ES-I3 (cell line): ENCODE results near the gene DDX54.
"Not testable (repeated sequence)": the region's sequence is repeated elsewhere in the genome, so short reads cannot be mapped to it uniquely, and the experiment has no call there.

Experiments
- H3K36me3 ChIP-seq: 2 replicates; pipeline ENCODE4 v1.6.1; 2013; ENCODE audit warnings: mild to moderate bottlenecking, low read length, control low read depth, moderate library complexity; ENCODE audit not compliant: insufficient read depth
- H3K4me1 ChIP-seq: 2 replicates; pipeline ENCODE4 v1.6.1; 2013; ENCODE audit warnings: mild to moderate bottlenecking, control low read depth, low read length; ENCODE audit not compliant: insufficient read depth
- H3K9ac ChIP-seq: 2 replicates; pipeline ENCODE4 v1.6.1; 2013; ENCODE audit warnings: low read depth, mild to moderate bottlenecking, low read length, moderate library complexity
- H3K9me3 ChIP-seq: 2 replicates; pipeline ENCODE4 v1.6.1; 2013; ENCODE audit warnings: mild to moderate bottlenecking, low read length, moderate library complexity; ENCODE audit not compliant: control insufficient read depth, insufficient read depth

Gene DDX54

GRCh38 chr12:113127791-113128199, 57.5 kb downstream of the DDX54 start:
- Histone ChIP-seq H3K36me3 (no peaks in the 10 kb centered on the region), H3K9me3 (no peaks in the 10 kb centered on the region), H3K4me1 (no peaks in the 10 kb centered on the region), H3K9ac (no peak overlapping the region)

DNA sequence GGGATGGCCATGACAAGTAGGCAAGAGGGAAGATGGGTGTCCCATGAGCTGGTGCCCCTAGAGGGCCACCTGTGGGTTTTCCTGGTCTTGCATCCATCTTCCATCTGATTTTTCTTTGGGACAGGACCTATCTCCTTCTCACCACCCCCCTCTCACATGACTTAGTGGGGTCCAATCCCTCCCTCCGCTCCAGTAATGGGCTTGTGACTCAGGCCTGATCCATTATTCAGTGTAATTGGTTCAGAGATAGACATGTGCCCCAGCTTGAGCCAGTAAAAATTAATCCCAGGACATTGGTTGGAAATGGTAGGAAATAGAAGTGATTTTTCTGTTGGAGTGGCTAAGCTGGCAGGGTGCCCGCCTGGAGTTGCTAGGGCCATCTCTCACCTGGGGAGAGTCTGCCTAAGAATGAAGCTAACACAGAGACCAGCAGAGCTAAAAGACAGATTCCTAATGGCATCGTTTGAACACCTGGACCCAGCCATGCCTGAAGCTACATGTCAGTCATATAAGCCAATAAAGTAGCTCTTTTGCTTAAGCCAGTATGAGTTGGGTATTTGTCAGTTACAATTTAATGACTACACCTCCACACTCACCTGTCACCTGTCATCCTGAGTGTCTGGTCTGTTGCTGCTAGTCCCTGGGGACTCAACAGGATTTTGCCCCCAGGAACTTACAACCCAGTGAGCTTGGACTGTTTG, 64.5 kb downstream of the DDX54 start:
- Histone ChIP-seq H3K9ac (no peak overlapping the region), H3K9me3 (no peaks in the 10 kb centered on the region), H3K4me1 (no peaks in the 10 kb centered on the region), H3K36me3 (no peaks in the 10 kb centered on the region)

DNA sequence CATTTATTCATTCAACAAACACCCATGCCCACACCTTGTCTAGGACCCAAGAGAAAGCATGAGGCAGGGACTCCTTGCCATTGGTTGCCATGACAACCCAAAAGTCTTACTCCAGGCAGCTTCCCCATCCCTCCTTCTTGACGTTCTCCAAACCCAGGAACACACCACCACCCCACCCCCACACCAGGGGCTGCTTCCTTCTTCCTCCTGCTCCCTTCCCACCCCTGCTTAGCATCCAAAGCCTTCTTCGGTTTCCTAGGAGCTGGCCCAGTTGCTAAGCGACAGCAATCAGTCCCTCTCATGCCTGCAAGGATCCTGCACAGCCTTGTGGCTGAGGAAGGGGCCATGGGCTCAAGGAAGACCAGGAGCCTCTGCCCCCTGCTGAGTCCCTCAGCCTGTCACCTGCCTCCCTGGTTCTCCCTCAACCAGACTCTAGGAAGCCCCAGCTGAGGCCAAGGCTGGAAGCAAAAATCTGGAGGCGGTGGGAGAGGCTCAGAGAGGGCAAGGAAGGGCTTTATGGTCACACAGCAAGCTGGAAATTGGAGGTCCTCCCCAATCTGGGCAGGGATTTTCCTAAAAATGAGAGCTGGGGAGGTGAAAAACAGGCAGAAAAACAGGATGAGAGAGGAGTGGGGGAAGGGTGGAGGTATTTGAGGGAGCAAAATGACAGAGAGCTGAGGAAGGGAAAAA, 65.2 kb downstream of the DDX54 start:
- no peaks in the 10 kb centered on the region for H3K4me1 ChIP-seq
- no peak overlapping the region for H3K9ac ChIP-seq
- H3K36me3 ChIP-seq = peaks cover 3% of the 10 kb centered on the region; the same call in 1 of the 2 replicates
- H3K9me3 ChIP-seq = no peaks in the 10 kb centered on the region

GRCh38 chr12:113118142-113118541, 67.1 kb downstream of the DDX54 start:
- H3K9ac ChIP-seq = no peak overlapping the region
- H3K36me3 ChIP-seq = peaks cover 4% of the 10 kb centered on the region; the same call in 1 of the 2 replicates
- H3K9me3 ChIP-seq = no peaks in the 10 kb centered on the region
- no peaks in the 10 kb centered on the region for H3K4me1 ChIP-seq

GRCh38 chr12:113117684-113118083, 67.6 kb downstream of the DDX54 start:
- not testable (repeated sequence) for H3K4me1 ChIP-seq, H3K36me3 ChIP-seq, H3K9me3 ChIP-seq

GRCh38 chr12:113116875-113117274, 68.4 kb downstream of the DDX54 start:
- no peaks in the 10 kb centered on the region for H3K9me3 ChIP-seq
- H3K36me3 ChIP-seq = peaks cover 4% of the 10 kb centered on the region; the same call in 1 of the 2 replicates
- H3K9ac ChIP-seq = no peak overlapping the region
- H3K4me1 ChIP-seq = peaks cover 5% of the 10 kb centered on the region; the same call in 1 of the 2 replicates

More at GRCh38 chr12:113117684-113118083, 67.6 kb downstream of the DDX54 start:
- not testable (repeated sequence) for H3K9ac ChIP-seq

- no peak overlapping the region for H3K9ac ChIP-seq
- peaks cover 7% of the 10 kb centered on the region; the same call in 1 of the 2 replicates for H3K4me1 ChIP-seq
- H3K36me3 ChIP-seq = peaks cover 4% of the 10 kb centered on the region; the same call in 1 of the 2 replicates
- no peaks in the 10 kb centered on the region for H3K9me3 ChIP-seq
These were observed 69.7 kb downstream of the DDX54 start for GRCh38 chr12:113115455-113116126.

DNA sequence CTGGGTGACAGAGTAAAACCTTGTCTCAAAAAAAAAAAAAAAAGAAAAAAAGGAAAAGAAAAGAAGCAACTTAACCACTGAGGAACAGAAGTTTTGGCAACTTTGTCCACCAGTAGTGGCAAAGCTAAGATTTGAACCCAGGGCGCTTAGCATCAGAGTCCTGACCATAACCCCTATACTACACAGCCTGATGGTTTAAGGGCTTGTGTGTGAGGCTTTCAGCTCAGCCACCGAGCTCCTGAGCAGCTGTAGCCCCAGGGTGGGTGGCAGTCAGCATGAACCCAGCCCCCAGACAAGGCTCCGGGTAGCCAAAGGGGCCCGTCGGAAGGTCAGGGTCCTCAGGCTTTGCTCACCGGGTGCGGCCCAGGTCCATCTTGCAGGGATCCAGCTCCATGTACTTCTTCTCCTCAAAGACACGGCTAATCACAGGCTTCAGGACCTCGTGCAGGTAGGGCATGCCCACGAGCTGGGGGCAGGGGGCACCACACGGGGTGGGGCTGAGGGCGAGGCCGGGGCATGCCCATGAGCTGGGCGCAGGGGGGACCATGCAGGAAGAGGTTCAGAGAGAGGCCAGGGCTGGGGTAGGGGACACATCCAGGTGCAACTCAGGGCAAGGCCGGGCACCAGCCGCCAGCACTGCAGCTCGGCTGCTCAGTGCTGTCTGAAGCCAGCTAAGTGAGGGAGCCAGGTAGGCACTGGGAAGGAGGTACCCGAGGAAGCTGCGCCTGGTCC, 70.7 kb downstream of the DDX54 start:
- H3K9ac ChIP-seq = no peak overlapping the region
- peaks cover 7% of the 10 kb centered on the region; the same call in 1 of the 2 replicates for H3K4me1 ChIP-seq
- peaks cover 4% of the 10 kb centered on the region; the same call in 1 of the 2 replicates for H3K36me3 ChIP-seq
- no peaks in the 10 kb centered on the region for H3K9me3 ChIP-seq

DNA sequence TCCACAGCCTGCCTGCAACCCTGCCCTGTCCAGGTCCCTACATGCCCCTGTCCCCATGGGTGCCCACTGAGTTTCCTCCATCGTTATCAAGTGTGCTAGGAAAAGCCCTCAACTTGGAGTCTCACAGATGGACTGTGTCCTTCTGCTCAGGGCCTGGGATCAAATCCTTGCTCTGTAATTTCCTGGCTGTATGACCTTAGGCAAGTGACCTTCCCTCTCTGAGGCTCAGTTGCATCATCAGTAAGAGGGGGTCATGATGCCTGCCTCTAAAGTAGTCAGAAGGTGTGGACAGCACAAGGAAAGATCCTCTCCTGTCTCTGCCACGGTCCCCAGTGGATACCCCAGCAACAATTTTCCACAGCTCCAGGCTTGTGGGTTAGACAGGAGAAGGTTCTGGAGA, 71.9 kb downstream of the DDX54 start:
- H3K9me3 ChIP-seq = no peaks in the 10 kb centered on the region
- no peak overlapping the region for H3K9ac ChIP-seq
- H3K4me1 ChIP-seq = peaks cover 7% of the 10 kb centered on the region; the same call in 1 of the 2 replicates
- H3K36me3 ChIP-seq = peaks cover 4% of the 10 kb centered on the region; the same call in 1 of the 2 replicates

DNA sequence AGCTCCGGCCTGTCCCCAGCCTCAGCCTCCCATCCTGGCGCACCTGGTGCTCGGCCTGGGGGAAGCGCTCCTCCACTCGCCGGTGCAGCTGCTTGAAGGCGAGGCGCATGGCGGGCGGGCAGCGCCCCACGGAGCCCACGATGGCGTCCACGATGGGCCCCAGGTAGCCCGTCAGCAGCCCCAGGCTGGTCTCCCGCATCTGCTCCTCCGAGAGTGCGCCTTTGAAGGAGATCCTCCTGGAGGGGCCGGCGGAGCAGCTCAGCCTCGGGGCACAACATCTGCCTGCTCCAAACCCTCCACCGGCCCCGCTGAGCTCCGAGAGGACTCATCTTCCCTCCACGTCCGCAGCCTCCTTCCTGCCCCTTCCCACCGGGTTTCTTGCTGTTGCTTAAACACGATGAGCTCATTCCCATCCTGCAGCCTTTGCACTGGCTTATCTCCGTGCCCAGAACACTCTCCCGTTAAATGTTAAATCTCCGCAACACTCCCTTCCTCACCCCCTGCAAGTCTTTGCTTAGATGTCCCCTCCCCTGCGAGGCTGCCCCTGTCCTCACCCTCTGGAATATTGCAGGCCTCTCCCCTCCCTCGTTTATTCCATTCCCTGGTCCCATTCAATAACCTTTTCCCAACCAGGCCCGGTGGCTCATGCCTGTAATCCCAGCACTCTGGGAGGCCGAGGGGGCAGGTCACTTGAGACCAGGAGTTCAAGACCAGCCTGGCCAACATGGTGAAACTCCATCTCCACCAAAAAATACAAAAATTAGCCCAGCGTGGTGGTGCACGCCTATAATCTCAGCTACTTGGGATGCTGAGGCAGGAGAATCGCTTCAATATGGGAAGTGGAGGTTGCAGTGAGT, 73.0 kb downstream of the DDX54 start:
- no peaks in the 10 kb centered on the region for H3K9me3 ChIP-seq
- peaks cover 4% of the 10 kb centered on the region; the same call in 1 of the 2 replicates for H3K36me3 ChIP-seq
- H3K4me1 ChIP-seq = peaks cover 7% of the 10 kb centered on the region; the same call in 1 of the 2 replicates
- H3K9ac ChIP-seq = no peak overlapping the region

DNA sequence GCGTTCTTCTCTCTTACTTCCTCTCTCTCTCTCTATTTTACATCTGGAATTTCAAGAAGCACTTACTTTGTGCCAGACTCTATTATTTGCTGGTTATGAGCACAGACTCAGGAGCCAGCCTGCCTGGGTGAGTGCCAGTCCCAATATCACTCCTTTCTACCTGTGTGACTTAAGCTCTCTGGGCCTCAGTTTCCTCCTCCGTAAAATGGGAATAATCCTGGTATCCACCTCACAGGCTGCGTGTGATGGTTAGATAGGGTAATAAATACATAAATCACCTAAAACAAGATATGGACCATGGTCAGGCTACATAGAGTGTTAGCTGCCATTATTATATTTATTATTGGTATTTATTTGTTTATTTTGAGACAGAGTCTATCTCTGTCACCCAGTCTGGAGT, 74.0 kb downstream of the DDX54 start:
- Histone ChIP-seq H3K9ac (no peak overlapping the region), H3K9me3 (no peaks in the 10 kb centered on the region), H3K36me3 (peaks cover 4% of the 10 kb centered on the region; the same call in 1 of the 2 replicates), H3K4me1 (peaks cover 7% of the 10 kb centered on the region; the same call in 1 of the 2 replicates)

GRCh38 chr12:113109872-113110599, 75.2 kb downstream of the DDX54 start:
- Histone ChIP-seq H3K4me1 (peaks cover 7% of the 10 kb centered on the region; the same call in 1 of the 2 replicates), H3K36me3 (peaks cover 1% of the 10 kb centered on the region; the same call in 1 of the 2 replicates)

DNA sequence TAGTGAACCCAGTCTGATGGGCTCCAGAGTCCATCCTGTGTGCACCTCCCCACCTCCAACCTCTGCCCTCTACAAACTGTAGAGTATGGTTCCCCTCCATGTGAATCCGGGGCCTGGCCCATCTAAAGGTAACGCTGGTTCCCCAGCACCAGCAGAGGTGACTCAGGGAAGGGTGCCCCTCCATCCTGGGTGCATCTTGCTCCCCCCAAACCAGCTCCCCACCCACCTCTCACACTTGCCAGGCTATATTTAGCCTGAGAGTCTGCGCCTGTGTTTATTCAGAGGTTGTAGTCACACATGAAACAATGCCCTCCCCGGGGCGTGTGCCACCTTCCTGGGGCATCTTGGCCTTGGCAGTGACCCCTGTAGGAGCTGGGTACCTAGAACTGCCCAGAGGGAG, 75.9 kb downstream of the DDX54 start:
- H3K36me3 ChIP-seq = no peaks in the 10 kb centered on the region
- H3K9ac ChIP-seq = no peak overlapping the region
- H3K9me3 ChIP-seq = no peaks in the 10 kb centered on the region
- H3K4me1 ChIP-seq = peaks cover 7% of the 10 kb centered on the region; the same call in 1 of the 2 replicates

More at GRCh38 chr12:113109872-113110599, 75.2 kb downstream of the DDX54 start:
- no peak overlapping the region for H3K9ac ChIP-seq
- H3K9me3 ChIP-seq = no peaks in the 10 kb centered on the region
